HG03108 (cell line): ENCODE measurements around the gene AHNAK2.

Source experiments
- ATAC-seq: cut with Tn5 transposase; IDR thresholded peaks from one replicate; pipeline ENCODE4 v1.9.1; 2021; ENCODE audit warnings: moderate library complexity; ENCODE audit not compliant: unreplicated experiment

The AHNAK2 gene

GRCh38 chr14:105012171-105012985 lies 34.2 kb upstream of the AHNAK2 start:
- ATAC-seq: no peak

GRCh38 chr14:105011312-105011990 lies 33.3 kb upstream of the AHNAK2 start:
- ATAC-seq: no peak

GRCh38 chr14:105010891-105011291 lies 32.7 kb upstream of the AHNAK2 start:
- ATAC-seq: no peak

- no peak for ATAC-seq
Observed at GRCh38 chr14:105010106-105010505, 31.9 kb upstream of the AHNAK2 start.

- no peak for ATAC-seq
Observed at GRCh38 chr14:105007593-105008264, 29.6 kb upstream of the AHNAK2 start.

- no peak for ATAC-seq
Observed at GRCh38 chr14:105006831-105007592, 28.8 kb upstream of the AHNAK2 start.

GRCh38 chr14:105005929-105006830 lies 28.0 kb upstream of the AHNAK2 start:
- ATAC-seq: no peak

GRCh38 chr14:105005329-105005928 lies 27.3 kb upstream of the AHNAK2 start:
- ATAC-seq: no peak

- ATAC-seq: no peak
Observed at GRCh38 chr14:104999361-104999760, 21.2 kb upstream of the AHNAK2 start.

GRCh38 chr14:104998801-104999200 lies 20.6 kb upstream of the AHNAK2 start:
- ATAC-seq: no peak

GRCh38 chr14:104996483-104996882 lies 18.3 kb upstream of the AHNAK2 start:
- no peak for ATAC-seq

GRCh38 chr14:104996032-104996431 lies 17.9 kb upstream of the AHNAK2 start:
- ATAC-seq: no peak

GRCh38 chr14:104994978-104995377 lies 16.8 kb upstream of the AHNAK2 start:
- ATAC-seq: no peak

GRCh38 chr14:104993808-104994591 lies 15.8 kb upstream of the AHNAK2 start:
- no peak for ATAC-seq

GRCh38 chr14:104993306-104993705 lies 15.1 kb upstream of the AHNAK2 start:
- no peak for ATAC-seq

GRCh38 chr14:104992501-104992900 lies 14.3 kb upstream of the AHNAK2 start:
- ATAC-seq: no peak

GRCh38 chr14:104991896-104992230 lies 13.7 kb upstream of the AHNAK2 start:
- no peak for ATAC-seq

- no peak for ATAC-seq
Observed at GRCh38 chr14:104989951-104990303, 11.8 kb upstream of the AHNAK2 start.
